Vagina (tissue), 2 donors: ENCODE results near the gene APLF. TPM values are rescaled to one million over a fixed set of nuclear protein-coding genes. Genes with fewer than 3 reads are reported as not detected.
"Not testable (repeated sequence)": the region's sequence is repeated elsewhere in the genome, so short reads cannot be mapped to it uniquely, and the experiment has no call there.

Experiments
- DNase-seq, 2 donors: peaks; one replicate each; pipeline ENCODE4 v3.0.0-alpha.2; 2017; ENCODE audit errors: extremely low spot score in 2 of 2
- H3K27ac ChIP-seq: fragments of 200-600 bp; sonication (generic); one replicate; pipeline ENCODE4 v1.5.1; 2019
- H3K27me3 ChIP-seq: fragments of 200-600 bp; sonication (generic); one replicate; pipeline ENCODE4 v1.5.1; 2019
- H3K36me3 ChIP-seq, 2 donors: fragments of 200-600 bp; sonication (generic); one replicate each; pipeline ENCODE4 v1.5.1; 2017 to 2019
- H3K4me1 ChIP-seq: fragments of 200-600 bp; sonication (generic); one replicate; pipeline ENCODE4 v1.5.1; 2019
- H3K4me3 ChIP-seq, 2 donors: fragments of 200-600 bp; sonication (generic); 1 replicate in 1 of 2; 2 replicates in 1 of 2; pipeline ENCODE4 v1.5.1; 2016 to 2019
- H3K9me3 ChIP-seq: fragments of 200-600 bp; sonication (generic); one replicate; pipeline ENCODE4 v1.5.1; 2019
- POLR2A ChIP-seq, 2 donors: fragments of 450-650 bp; IDR thresholded peaks; one replicate each; pipeline ENCODE4 v1.6.1; 2017; ENCODE audit warnings: antibody characterized with exemption in 2 of 2, mild to moderate bottlenecking in 2 of 2, moderate library complexity in 2 of 2
- POLR2AphosphoS5 ChIP-seq, 2 donors: sonication (generic); formaldehyde crosslinking; IDR thresholded peaks; one replicate each; pipeline ENCODE4 v1.9.0; 2017; ENCODE audit warnings: antibody characterized with exemption in 2 of 2, mild to moderate bottlenecking in 2 of 2, low read depth in 1 of 2; ENCODE audit not compliant: insufficient read depth in 1 of 2
- intact Hi-C: fragments of 100-400 bp; cut with DNase I; formaldehyde crosslinking; loops from one replicate; pipeline ENCODE4 v1.15.1; 2023
- total RNA-seq: library from RNA; depleted of rRNA; stranded (reverse); fragments of >200 nt; gene quantifications from one replicate; pipeline ENCODE4 v1.2.3, GENCODE V29; 2016
- TF ChIP-seq, protein P1 (sequence below), 3 experiments: fragments of 450-650 bp in 2 of 3; fragments of 200-600 bp in 1 of 3; sonication (generic) in 1 of 3; IDR thresholded peaks; one replicate each; pipeline ENCODE4 v1.5.1; 2017 to 2019; ENCODE audit warnings: antibody characterized with exemption in 3 of 3, mild to moderate bottlenecking in 2 of 3, moderate library complexity in 2 of 3

The APLF gene
- total RNA-seq, 1 donor from 2014 or later, result 18.7 TPM

DNA sequence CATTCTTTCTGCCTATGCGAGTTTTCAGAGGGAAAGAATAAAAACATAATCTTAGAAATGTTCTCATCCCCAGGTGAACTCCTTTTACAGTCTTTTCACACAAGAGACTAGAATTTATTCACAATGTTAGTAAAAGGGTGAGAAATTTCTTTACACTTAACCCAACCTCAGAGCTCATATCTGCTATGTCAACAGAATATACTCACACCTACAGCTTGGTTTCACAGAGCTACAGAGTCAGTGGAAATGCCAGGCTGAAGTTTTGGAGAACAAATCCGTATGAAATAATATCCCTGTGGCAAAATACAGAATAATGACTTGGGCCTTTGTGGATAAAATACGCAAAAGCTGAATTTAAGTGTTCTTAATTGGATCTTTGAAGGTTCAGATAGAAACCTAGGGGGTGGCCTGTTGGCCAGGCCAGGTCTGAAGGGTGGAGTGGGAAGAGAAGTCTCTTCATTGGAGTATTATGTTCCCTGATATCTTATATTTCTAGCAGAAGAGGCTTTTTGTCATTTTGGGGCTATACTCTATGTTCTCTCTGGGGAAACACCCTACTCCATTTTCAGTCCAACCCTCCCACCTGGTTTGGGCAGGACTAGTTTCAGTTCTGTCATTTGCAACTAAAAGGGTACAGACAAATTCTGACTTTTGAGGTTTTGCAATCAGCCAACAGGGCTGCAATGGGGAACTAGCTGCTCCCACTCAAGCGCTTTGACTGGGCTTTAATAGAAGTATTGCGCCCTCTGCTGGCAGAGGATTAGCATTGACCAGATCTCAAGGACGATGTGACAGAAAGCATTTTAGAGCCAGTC lies 26.0 kb upstream of the APLF start:
- TF ChIP-seq POLR2AphosphoS5 (IDR thresholded peaks at IDR 0.05; ENCODE audit: insufficient read depth in 1 of 2, low read depth in 1 of 2) (peak in 1 of 2 donors; percentile 49), POLR2A (IDR thresholded peaks at IDR 0.05) (no peak)
- TF ChIP-seq, protein P1, sequence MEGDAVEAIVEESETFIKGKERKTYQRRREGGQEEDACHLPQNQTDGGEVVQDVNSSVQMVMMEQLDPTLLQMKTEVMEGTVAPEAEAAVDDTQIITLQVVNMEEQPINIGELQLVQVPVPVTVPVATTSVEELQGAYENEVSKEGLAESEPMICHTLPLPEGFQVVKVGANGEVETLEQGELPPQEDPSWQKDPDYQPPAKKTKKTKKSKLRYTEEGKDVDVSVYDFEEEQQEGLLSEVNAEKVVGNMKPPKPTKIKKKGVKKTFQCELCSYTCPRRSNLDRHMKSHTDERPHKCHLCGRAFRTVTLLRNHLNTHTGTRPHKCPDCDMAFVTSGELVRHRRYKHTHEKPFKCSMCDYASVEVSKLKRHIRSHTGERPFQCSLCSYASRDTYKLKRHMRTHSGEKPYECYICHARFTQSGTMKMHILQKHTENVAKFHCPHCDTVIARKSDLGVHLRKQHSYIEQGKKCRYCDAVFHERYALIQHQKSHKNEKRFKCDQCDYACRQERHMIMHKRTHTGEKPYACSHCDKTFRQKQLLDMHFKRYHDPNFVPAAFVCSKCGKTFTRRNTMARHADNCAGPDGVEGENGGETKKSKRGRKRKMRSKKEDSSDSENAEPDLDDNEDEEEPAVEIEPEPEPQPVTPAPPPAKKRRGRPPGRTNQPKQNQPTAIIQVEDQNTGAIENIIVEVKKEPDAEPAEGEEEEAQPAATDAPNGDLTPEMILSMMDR (IDR thresholded peaks at IDR 0.05), result peak; percentile 83 to 97 (median 94)
- intact Hi-C loops, result loop anchor here (5.0 kb wide), 1 partner anchor 79 kb away; no protein-coding TSS in a partner anchor
- Histone ChIP-seq H3K36me3 (no peaks in the 10 kb centered on the region), H3K4me1 (peaks cover 7% of the 10 kb centered on the region), H3K27me3 (no peaks in the 10 kb centered on the region), H3K27ac (no peak overlapping the region), H3K4me3 (no peak overlapping the region), H3K9me3 (no peaks in the 10 kb centered on the region)
- no peak for DNase-seq

DNA sequence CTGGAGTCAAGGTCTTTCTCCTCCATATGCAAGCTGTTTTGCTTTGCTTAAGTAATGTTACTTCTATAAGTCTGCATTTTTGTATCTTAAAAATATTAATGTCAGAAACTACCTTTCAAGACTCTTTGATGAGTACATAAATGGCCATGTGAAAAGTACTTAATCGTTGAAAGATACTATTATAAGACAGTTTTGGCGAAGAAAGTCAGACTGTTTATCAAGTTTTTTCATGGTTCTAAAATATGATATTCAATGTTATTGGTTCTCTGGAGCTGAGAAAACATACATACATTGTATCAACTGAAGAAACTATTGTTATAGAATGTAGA lies 25.4 kb upstream of the APLF start:
- intact Hi-C loops, result loop anchor here (5.0 kb wide), 1 partner anchor 80 kb away; no protein-coding TSS in a partner anchor
- H3K27ac ChIP-seq, result no peak overlapping the region

GRCh38 chr2:68446425-68446824 lies 21.0 kb upstream of the APLF start:
- not testable (repeated sequence) for H3K4me1 ChIP-seq, H3K4me3 ChIP-seq, H3K36me3 ChIP-seq, H3K9me3 ChIP-seq, H3K27me3 ChIP-seq, H3K27ac ChIP-seq, DNase-seq
- intact Hi-C loops, result loop anchor here (5.0 kb wide), 1 partner anchor 324 kb away; no protein-coding TSS in a partner anchor

More for the DNA sequence above, 25.4 kb upstream of the APLF start:
- no peaks in the 10 kb centered on the region for H3K9me3 ChIP-seq
- no peaks in the 10 kb centered on the region for H3K36me3 ChIP-seq
- no peaks in the 10 kb centered on the region for H3K27me3 ChIP-seq
- H3K4me1 ChIP-seq, result peaks cover 1% of the 10 kb centered on the region
- no peak for DNase-seq
- TF ChIP-seq POLR2AphosphoS5 (IDR thresholded peaks at IDR 0.05; ENCODE audit: insufficient read depth in 1 of 2, low read depth in 1 of 2) (no peak), POLR2A (IDR thresholded peaks at IDR 0.05) (no peak)
- TF ChIP-seq, protein P1 (IDR thresholded peaks at IDR 0.05), result no peak
- H3K4me3 ChIP-seq, result no peak overlapping the region

GRCh38 chr2:68447118-68447517 lies 20.3 kb upstream of the APLF start:
- no peak overlapping the region for H3K4me3 ChIP-seq
- intact Hi-C loops, result loop anchor here (5.0 kb wide), 1 partner anchor 325 kb away; no protein-coding TSS in a partner anchor
- no peak for DNase-seq
- H3K9me3 ChIP-seq, result no peaks in the 10 kb centered on the region
- no peak for TF ChIP-seq POLR2AphosphoS5 (IDR thresholded peaks at IDR 0.05; ENCODE audit: insufficient read depth in 1 of 2, low read depth in 1 of 2)
- TF ChIP-seq POLR2A (IDR thresholded peaks at IDR 0.05), result no peak
- TF ChIP-seq, protein P1 (IDR thresholded peaks at IDR 0.05), result no peak
- H3K36me3 ChIP-seq, result no peaks in the 10 kb centered on the region
- no peaks in the 10 kb centered on the region for H3K27me3 ChIP-seq
- H3K4me1 ChIP-seq, result no peaks in the 10 kb centered on the region
- no peak overlapping the region for H3K27ac ChIP-seq

DNA sequence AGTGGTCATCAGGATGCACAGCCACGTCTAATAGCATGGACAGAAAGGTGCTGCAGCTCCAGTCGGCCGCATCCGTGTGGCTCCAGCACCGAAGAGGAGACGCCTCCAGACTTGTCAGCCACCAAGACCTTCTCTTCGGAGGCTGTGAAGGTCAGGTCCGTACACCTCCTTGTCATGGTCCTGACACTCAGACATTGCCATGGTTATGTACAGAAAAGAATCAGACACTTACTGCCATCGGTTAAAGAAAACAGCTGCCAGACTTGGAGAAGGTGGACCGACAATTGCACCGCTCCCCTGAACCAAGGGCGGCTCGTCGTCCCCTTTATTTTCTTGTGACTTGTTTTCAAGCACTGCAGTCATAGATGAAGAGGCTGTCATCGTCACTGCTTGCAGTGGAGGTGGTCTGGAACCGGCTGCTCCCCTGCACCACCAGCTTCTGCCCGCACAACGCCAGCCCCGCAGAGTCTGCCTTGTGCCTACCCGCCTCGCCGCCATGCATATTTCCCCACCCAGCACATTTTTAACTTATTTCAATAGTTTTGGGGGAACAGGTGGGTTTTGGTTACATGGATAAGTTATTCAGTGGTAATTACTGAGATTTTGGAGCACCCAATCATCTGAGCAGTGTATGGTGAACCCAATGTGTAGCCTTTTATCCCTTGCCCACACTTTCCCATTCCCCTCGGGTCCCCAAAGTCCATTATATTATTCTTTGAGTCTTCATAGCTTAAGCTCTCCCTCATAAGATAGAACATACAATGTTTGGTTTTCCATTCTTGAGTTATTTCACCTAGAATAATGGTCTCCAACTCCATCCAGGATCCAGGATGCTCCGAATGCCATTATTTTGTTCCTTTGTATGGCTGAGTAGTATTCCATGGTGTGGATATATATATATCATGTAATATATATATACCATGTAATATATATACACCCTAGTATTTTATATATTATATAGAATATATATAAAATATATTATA lies 18.4 kb upstream of the APLF start:
- DNase-seq, result no peak

More for the DNA sequence above, 18.4 kb upstream of the APLF start:
- Histone ChIP-seq H3K4me1 (no peaks in the 10 kb centered on the region), H3K27me3 (no peaks in the 10 kb centered on the region), H3K9me3 (no peaks in the 10 kb centered on the region), H3K4me3 (no peak overlapping the region), H3K27ac (no peak overlapping the region), H3K36me3 (no peaks in the 10 kb centered on the region)
- TF ChIP-seq POLR2A (IDR thresholded peaks at IDR 0.05) (no peak), POLR2AphosphoS5 (IDR thresholded peaks at IDR 0.05; ENCODE audit: insufficient read depth in 1 of 2, low read depth in 1 of 2) (no peak)
- TF ChIP-seq, protein P1 (IDR thresholded peaks at IDR 0.05), result no peak
- intact Hi-C loops, result loop anchor here (5.0 kb wide), 1 partner anchor 327 kb away; no protein-coding TSS in a partner anchor
